ENCODE data around the gene CASK.
"Not testable (repeated sequence)": the region's sequence is repeated elsewhere in the genome, so short reads cannot be mapped to it uniquely, and the experiment has no call there.

Gene CASK

GRCh38 chrX:41693024-41693423 is 230.3 kb downstream of the CASK start:
- no peak for DNase-seq (ENCODE audit: low read depth in 2 of 2)

- no peak for DNase-seq (ENCODE audit: low read depth in 2 of 2)
Observed at GRCh38 chrX:41692162-41692749, 231.1 kb downstream of the CASK start.

GRCh38 chrX:41689711-41690110 is 233.6 kb downstream of the CASK start:
- no peak for DNase-seq (ENCODE audit: low read depth in 2 of 2)

- DNase-seq (ENCODE audit: low read depth in 2 of 2): no peak
Observed at GRCh38 chrX:41688835-41689234, 234.5 kb downstream of the CASK start, which contains the start of gene GPR34. TSS of gene GPR34 (plus strand) at chrX:41688973. CDS start at chrX:41695634, 6,661 bp downstream.

- no peak for DNase-seq (ENCODE audit: low read depth in 2 of 2)
Observed at GRCh38 chrX:41688156-41688555, 235.2 kb downstream of the CASK start.

GRCh38 chrX:41686788-41687187 is 236.6 kb downstream of the CASK start:
- no peak for DNase-seq (ENCODE audit: low read depth in 2 of 2)

- DNase-seq (ENCODE audit: low read depth in 2 of 2): no peak
Observed at GRCh38 chrX:41684940-41685339, 238.4 kb downstream of the CASK start.

- no peak for DNase-seq (ENCODE audit: low read depth in 2 of 2)
Observed at GRCh38 chrX:41684138-41684537, 239.2 kb downstream of the CASK start.

GRCh38 chrX:41677183-41678060 is 245.9 kb downstream of the CASK start:
- DNase-seq (ENCODE audit: low read depth in 2 of 2): no peak

GRCh38 chrX:41676361-41676760 is 247.0 kb downstream of the CASK start:
- not testable (repeated sequence) for DNase-seq (ENCODE audit: low read depth in 2 of 2)

- no peak for DNase-seq (ENCODE audit: low read depth in 2 of 2)
Observed at GRCh38 chrX:41672643-41673042, 250.7 kb downstream of the CASK start.

- DNase-seq (ENCODE audit: low read depth in 2 of 2): no peak
Observed at GRCh38 chrX:41671082-41671481, 252.3 kb downstream of the CASK start.

- no peak for DNase-seq (ENCODE audit: low read depth in 2 of 2)
Observed at GRCh38 chrX:41670112-41670511, 253.2 kb downstream of the CASK start.

GRCh38 chrX:41667631-41668030 is 255.7 kb downstream of the CASK start:
- no peak for DNase-seq (ENCODE audit: low read depth in 2 of 2)

- DNase-seq (ENCODE audit: low read depth in 2 of 2): no peak
Observed at GRCh38 chrX:41666251-41666650, 257.1 kb downstream of the CASK start.

- DNase-seq (ENCODE audit: low read depth in 2 of 2): no peak
Observed at GRCh38 chrX:41665686-41666085, 257.7 kb downstream of the CASK start.

- DNase-seq (ENCODE audit: low read depth in 2 of 2): no peak
Observed at GRCh38 chrX:41664908-41665307, 258.4 kb downstream of the CASK start.

- no peak for DNase-seq (ENCODE audit: low read depth in 2 of 2)
Observed at GRCh38 chrX:41664375-41664901, 258.9 kb downstream of the CASK start.

GRCh38 chrX:41661366-41662095 is 261.8 kb downstream of the CASK start:
- DNase-seq (ENCODE audit: low read depth in 2 of 2): no peak

- DNase-seq (ENCODE audit: low read depth in 2 of 2): no peak
Observed at GRCh38 chrX:41655631-41656030, 267.7 kb downstream of the CASK start.

GRCh38 chrX:41655101-41655500 is 268.3 kb downstream of the CASK start:
- no peak for DNase-seq (ENCODE audit: low read depth in 2 of 2)

- no peak for DNase-seq (ENCODE audit: low read depth in 2 of 2)
Observed at GRCh38 chrX:41653125-41653524, 270.2 kb downstream of the CASK start.

All from activated CD4-positive, alpha-beta T cell treated with anti-CD3 and anti-CD28 coated beads for 24 hours (primary cell).